Measurements from ENCODE around the gene PLA2G4A.
"Not testable (repeated sequence)": the region's sequence is repeated elsewhere in the genome, so short reads cannot be mapped to it uniquely, and the experiment has no call there.

Gene PLA2G4A

DNA sequence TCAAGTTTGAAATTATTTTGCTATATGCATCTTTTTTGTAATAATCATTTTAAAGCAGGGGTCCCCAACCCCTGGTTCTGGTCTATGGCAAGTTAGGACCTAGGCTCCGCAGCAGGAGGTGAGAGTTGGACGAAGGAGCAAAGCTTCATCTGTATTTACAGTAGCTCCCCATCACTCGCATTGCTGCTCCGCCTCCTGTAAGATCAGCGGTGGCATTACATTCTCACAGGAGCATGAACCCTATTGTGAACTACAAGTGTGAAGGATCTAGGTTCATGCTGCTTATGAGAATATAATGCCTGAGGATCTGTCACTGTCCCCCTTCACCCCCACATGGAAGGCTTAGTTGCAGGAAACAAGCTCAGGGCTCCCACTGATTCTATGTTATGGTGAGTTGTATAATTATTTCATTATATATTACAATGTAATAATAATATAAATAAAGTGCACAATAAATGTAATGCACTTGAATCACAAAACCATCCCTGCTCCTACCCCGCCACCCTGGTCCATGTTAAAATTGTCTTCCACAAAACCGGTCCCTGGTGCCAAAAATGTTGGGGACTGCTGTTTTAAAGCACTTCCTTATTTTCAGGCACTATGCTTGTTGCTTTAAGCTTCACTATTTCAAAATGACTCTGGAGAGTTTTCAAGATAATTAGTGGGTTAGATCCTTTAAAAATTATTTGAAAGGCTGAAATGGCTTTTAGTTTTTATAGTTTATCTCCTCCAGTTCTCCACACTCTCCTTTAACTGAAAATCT, 74.8 kb downstream of the PLA2G4A start:
- no peaks in the 10 kb centered on the region for H3K4me1 Mint-ChIP-seq (ENCODE audit: low read depth)
- H3K9me3 Mint-ChIP-seq = no peaks in the 10 kb centered on the region

DNA sequence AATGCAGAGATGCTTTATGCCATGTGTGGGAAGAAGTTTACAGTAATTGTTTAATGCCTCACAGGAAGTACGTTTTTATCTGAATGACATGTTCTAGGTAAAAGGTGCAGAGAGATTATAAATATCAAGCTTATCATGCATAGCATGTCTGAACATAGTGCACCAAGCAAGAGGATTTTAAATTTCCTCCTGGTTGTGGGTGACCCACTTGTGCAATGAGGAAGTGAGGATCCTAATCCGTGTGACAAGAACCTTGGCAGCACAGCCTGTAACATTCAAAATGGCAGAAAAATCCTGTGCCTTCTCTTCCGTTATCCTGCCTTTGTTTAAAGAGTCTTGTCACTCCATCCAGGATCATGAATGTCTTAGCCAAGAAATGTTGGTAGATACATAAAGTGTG, 75.6 kb downstream of the PLA2G4A start:
- Mint-ChIP-seq H3K27me3 (no peaks in the 10 kb centered on the region), H3K36me3 (ENCODE audit: low read depth) (no peaks in the 10 kb centered on the region)

More for the DNA sequence above, 74.8 kb downstream of the PLA2G4A start:
- Mint-ChIP-seq H3K27ac (no peak overlapping the region), H3K36me3 (ENCODE audit: low read depth) (no peaks in the 10 kb centered on the region), H3K27me3 (no peaks in the 10 kb centered on the region), H3K4me3 (no peak overlapping the region)

DNA sequence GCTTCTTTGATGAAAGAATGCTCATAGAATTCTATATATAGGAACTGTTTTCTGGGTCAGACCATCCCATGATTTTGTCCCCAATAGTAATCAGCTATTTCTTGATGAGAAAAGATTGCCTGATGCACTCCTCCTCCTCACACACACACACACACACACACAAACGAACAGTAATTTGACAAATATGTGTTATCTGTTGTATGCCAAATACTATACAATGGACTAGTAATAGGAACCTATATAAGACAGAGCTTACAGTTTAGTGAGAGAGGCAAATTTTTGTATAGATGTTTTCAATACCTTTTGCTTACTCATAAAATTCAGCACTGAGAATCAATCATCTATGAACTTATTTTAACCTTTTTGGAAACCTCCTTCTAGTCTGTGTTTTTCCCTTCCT, 76.8 kb downstream of the PLA2G4A start:
- Mint-ChIP-seq H3K27ac (no peak overlapping the region), H3K36me3 (ENCODE audit: low read depth) (no peaks in the 10 kb centered on the region), H3K4me3 (no peak overlapping the region), H3K9me3 (no peaks in the 10 kb centered on the region), H3K4me1 (ENCODE audit: low read depth) (no peaks in the 10 kb centered on the region), H3K27me3 (no peaks in the 10 kb centered on the region)

More for the DNA sequence above, 75.6 kb downstream of the PLA2G4A start:
- no peak overlapping the region for H3K4me3 Mint-ChIP-seq
- no peaks in the 10 kb centered on the region for H3K4me1 Mint-ChIP-seq (ENCODE audit: low read depth)
- no peak overlapping the region for H3K27ac Mint-ChIP-seq
- H3K9me3 Mint-ChIP-seq = no peaks in the 10 kb centered on the region

DNA sequence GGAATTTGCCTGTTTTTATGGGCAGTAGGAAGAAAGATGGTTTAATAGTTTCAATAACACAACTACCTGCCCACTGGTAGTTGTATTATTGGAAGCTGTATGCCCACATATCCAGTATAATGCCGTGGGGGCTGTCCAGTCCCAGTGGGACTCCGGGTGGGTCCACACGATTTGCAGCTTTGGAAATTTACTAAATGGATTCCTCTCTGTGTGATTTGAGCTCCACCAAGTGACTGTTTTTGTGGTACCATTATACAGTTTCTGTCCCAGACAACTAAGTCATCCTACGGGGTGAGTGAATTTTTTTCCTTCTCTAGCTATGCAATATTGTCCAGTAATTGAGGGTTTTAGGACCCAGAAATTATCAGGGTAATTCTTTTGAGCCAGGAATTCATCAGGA, 86.8 kb downstream of the PLA2G4A start:
- Mint-ChIP-seq H3K27me3 (no peaks in the 10 kb centered on the region), H3K36me3 (ENCODE audit: low read depth) (no peaks in the 10 kb centered on the region), H3K4me1 (ENCODE audit: low read depth) (no peaks in the 10 kb centered on the region), H3K4me3 (no peak overlapping the region), H3K27ac (no peak overlapping the region), H3K9me3 (no peaks in the 10 kb centered on the region)

DNA sequence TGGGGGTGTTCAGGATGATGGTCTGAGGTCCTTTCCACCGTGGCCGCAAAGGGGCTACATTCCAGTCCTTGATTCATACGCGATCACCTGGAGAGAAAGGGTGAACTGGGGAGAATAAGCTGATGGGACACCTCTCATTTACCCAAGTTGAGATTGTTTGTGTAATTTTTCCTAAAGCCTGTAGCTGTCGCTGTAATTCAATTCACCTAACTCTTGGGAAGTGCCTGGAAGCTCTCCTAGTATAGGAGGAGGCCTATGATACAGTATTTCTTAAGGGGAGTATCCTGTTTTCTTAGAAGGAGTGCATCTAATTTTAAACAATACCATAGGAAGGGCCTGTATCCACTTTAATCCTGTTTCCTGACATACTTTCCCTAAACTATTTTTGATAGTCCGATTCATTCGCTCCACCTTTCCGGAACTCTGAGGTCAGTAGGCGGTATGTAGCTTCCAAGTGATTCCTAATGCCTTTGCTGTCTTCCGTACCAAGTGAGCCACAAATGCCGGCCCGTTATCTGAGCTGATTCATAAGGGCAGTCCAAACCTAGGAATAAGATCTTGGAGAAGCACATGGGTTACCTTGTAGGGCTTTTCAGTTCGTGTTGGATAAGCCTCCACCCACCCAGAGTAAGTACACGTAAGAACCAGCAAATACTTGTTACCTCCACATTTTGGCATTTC, 88.5 kb downstream of the PLA2G4A start:
- H3K27me3 Mint-ChIP-seq; H3K36me3 Mint-ChIP-seq (ENCODE audit: low read depth); H3K4me3 Mint-ChIP-seq; H3K4me1 Mint-ChIP-seq (ENCODE audit: low read depth); H3K27ac Mint-ChIP-seq; H3K9me3 Mint-ChIP-seq: not testable (repeated sequence)

DNA sequence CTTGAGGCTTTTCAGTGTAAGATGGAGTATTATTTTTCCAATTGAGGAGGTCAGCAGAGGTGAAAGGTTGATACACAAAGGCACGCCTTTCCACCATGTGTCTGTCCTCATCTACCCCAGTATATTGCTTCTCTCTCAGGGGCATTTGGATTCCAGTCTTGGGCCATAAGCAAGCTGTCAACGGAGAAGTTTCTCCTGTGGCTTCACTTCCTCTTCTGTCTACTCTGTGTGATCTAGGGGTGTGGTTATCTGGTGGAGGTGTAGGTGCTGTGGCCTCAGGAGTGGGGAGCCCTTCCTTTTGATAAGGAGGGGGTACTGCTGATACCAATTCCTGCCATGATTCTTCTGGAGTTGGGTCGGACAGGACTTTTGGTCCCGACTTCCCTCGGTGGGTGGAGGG, 92.6 kb downstream of the PLA2G4A start:
- H3K9me3 Mint-ChIP-seq; H3K4me1 Mint-ChIP-seq (ENCODE audit: low read depth); H3K36me3 Mint-ChIP-seq (ENCODE audit: low read depth); H3K27me3 Mint-ChIP-seq; H3K27ac Mint-ChIP-seq; H3K4me3 Mint-ChIP-seq: not testable (repeated sequence)

DNA sequence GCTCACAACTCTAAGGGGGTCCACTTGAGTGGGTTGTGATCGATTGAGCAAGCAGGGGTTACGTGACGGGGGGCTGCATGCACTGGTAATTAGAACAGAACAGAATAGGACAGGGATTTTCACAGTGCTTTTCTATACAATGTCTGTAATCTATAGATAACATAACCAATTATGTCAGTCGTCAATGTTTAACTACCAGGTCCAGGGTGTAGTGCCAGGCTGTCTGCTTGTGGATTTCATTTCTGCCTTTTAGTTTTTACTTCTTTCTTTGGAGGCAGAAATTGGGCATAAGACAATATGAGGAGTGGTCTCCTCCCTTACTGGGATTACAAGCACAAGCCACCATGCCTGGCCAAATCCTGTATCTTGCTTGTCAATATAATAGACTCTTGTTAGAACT, 94.1 kb downstream of the PLA2G4A start:
- not testable (repeated sequence) for H3K27ac Mint-ChIP-seq; H3K36me3 Mint-ChIP-seq (ENCODE audit: low read depth); H3K27me3 Mint-ChIP-seq; H3K4me1 Mint-ChIP-seq (ENCODE audit: low read depth); H3K4me3 Mint-ChIP-seq; H3K9me3 Mint-ChIP-seq

DNA sequence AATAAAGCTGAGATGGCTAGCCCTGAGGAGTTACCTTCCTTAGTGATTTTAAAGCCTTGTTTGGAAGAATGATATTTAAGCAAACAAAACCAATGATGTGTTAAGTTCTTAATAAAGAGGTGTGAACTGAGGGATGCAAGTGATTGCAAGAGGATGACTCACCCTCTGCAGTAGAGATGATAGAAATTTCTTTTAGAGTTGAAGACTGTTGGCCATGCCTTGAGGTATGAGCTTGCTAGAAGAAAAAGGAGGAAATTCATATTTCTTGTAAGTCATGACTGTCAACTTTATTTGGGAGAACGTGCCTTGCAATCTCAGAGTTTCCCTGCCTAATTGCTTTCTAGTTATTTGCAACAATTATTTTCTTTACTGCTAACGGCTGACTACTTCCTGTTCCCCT, 94.7 kb downstream of the PLA2G4A start:
- Mint-ChIP-seq H3K4me3 (no peak overlapping the region), H3K36me3 (ENCODE audit: low read depth) (no peaks in the 10 kb centered on the region), H3K27me3 (no peaks in the 10 kb centered on the region), H3K27ac (no peak overlapping the region), H3K4me1 (ENCODE audit: low read depth) (no peaks in the 10 kb centered on the region), H3K9me3 (no peaks in the 10 kb centered on the region)

DNA sequence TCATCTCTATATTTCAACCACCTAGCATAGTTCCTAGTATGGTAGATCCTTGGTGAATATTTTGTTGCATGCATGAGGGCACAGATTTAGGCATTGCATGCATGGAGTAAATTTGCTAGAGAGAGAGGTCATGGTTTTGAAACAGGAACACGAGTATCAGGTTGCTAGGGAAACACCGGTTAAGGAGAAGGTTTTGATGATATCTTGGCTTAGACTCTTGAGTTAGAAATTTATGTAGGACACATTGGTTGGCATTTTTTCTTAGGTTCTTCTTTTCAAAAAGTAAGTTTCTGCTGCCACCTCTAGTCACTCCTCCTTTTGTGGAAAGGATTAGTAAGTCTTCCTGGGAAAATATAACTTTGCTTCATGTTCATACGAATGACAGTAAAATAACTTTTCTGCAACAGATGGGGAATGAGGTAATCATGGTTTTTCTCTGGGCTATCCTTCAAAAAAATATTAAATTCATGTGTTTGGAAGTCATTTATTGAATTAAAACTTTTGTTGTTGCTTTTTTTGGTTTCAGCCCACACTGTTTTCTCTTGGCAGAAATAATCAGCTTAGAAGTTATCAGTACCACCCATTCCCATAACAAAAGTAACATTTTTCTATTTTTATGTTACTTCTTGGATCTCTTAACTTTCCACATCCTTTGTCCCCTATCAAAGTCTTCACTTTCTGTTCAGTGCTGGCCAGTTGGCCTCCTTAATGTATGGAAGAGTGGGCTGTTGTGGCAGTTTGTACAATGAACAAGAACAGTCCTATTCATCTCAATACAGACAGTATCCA, 97.3 kb downstream of the PLA2G4A start:
- no peak overlapping the region for H3K27ac Mint-ChIP-seq
- H3K4me3 Mint-ChIP-seq = no peak overlapping the region
- H3K9me3 Mint-ChIP-seq = no peaks in the 10 kb centered on the region
- no peaks in the 10 kb centered on the region for H3K36me3 Mint-ChIP-seq (ENCODE audit: low read depth)
- H3K4me1 Mint-ChIP-seq (ENCODE audit: low read depth) = no peaks in the 10 kb centered on the region
- H3K27me3 Mint-ChIP-seq = no peaks in the 10 kb centered on the region

DNA sequence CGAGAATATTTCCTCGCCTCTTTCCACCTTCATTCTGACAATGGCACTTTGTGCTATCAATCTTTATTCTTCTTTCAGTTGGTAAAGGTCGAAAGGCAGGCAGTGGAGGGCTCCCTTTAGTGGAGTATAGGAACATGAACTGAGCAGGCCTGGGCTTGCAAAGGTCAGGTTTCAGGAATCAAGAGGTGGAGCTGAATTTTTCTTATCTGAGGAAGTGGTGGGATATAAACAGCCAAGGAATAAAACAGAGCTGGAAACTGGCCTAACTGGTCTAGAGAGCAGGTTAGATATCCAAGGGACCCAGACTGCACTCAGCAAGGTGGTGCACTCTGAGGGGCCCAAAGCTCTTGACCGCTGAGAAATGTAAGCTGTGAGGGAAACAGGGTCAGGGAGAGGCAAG, 99.1 kb downstream of the PLA2G4A start:
- Mint-ChIP-seq H3K4me3 (no peak overlapping the region), H3K27ac (no peak overlapping the region), H3K9me3 (no peaks in the 10 kb centered on the region), H3K4me1 (ENCODE audit: low read depth) (no peaks in the 10 kb centered on the region), H3K27me3 (no peaks in the 10 kb centered on the region), H3K36me3 (ENCODE audit: low read depth) (no peaks in the 10 kb centered on the region)

DNA sequence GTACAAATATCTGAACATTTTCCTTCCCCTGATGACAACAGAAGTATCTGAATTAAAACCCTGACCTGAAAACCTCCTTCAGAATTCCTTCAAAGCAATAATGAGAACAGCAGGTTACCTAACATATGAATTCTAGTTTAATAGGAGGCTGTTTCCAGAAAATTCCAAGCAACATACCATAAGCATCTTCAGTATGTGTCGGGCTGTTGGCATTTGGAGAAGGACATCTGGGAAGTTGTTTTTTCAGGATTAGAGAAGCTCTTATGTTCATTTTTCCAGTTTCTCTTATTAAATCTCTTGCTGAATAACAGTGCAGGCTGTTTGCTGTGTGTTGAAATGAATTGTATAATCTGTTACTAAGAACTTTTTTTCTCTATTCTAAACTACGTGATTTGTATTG, 101.5 kb downstream of the PLA2G4A start:
- H3K4me1 Mint-ChIP-seq (ENCODE audit: low read depth) = no peaks in the 10 kb centered on the region
- no peaks in the 10 kb centered on the region for H3K36me3 Mint-ChIP-seq (ENCODE audit: low read depth)
- no peak overlapping the region for H3K4me3 Mint-ChIP-seq
- H3K9me3 Mint-ChIP-seq = no peaks in the 10 kb centered on the region
- no peak overlapping the region for H3K27ac Mint-ChIP-seq
- H3K27me3 Mint-ChIP-seq = no peaks in the 10 kb centered on the region

DNA sequence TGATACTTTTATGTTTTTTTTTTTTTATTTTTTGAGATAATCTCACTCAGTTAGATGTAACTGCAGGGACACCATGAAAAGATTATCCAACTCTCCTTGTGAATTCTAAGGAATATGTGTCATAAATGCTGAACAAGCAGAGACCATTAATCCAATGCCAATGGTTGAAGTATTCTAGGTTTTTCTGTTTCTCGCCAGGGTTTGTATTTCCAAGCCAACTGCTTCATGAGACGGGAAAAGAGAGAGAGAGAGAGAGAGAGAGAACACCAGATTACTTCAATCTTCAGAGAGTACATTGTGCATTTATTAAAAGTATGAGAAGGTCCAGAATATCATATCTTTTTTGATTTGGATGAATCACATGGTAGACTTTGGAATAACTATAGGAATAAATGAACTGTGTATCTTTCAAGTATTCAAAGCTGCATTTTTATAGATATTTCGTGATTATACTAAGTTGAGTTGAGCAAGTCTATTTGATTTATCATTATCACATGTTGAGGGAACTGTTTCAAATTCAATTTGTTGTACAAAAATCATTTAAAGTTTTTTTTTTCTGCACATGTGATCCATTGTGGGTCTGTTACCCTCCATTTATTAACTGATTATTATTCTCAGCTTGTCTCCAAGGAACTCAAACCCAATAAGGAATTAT, 108.4 kb downstream of the PLA2G4A start:
- Mint-ChIP-seq H3K27ac (no peak overlapping the region), H3K4me1 (ENCODE audit: low read depth) (no peaks in the 10 kb centered on the region), H3K36me3 (ENCODE audit: low read depth) (no peaks in the 10 kb centered on the region), H3K4me3 (no peak overlapping the region), H3K9me3 (no peaks in the 10 kb centered on the region), H3K27me3 (no peaks in the 10 kb centered on the region)

DNA sequence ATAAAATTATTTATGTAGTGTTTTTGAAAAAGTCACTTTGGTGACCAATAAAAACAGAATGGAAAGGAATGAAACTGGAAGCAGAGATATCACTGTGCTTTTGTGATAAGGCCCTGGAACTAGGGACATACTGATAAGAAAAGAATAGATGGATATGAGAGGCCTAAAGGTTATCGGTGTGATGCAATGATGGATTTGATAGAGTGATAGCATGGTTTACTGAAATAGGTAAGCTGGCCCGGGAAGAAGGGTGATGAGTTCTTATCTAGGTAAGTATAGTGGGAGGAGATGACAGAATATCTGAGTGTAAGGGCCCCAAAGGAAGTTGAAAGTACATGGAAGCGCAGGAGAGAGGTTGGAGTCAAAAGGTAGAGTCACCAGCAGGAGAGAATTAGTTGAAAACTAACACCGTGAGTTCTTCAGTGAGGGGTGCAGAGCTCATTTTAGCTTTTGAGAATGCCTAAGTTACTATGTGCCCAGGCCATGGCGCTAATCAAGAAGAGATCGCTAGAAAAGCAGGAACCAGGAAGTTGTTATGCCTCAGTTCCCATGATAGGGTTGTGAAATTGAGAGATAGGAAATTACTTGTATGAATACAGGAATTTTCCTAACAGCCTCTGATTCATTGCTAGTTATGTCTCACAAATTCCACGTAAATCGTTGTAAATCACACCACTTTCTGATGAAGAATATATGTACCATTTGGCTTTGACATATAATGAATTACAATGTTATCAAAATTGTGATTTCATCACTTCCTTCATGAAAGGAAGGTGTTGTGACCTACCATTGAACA, 115.3 kb downstream of the PLA2G4A start:
- no peaks in the 10 kb centered on the region for H3K4me1 Mint-ChIP-seq (ENCODE audit: low read depth)
- H3K27ac Mint-ChIP-seq = no peak overlapping the region
- H3K9me3 Mint-ChIP-seq = no peaks in the 10 kb centered on the region
- no peaks in the 10 kb centered on the region for H3K36me3 Mint-ChIP-seq (ENCODE audit: low read depth)
- no peaks in the 10 kb centered on the region for H3K27me3 Mint-ChIP-seq
- no peak overlapping the region for H3K4me3 Mint-ChIP-seq

DNA sequence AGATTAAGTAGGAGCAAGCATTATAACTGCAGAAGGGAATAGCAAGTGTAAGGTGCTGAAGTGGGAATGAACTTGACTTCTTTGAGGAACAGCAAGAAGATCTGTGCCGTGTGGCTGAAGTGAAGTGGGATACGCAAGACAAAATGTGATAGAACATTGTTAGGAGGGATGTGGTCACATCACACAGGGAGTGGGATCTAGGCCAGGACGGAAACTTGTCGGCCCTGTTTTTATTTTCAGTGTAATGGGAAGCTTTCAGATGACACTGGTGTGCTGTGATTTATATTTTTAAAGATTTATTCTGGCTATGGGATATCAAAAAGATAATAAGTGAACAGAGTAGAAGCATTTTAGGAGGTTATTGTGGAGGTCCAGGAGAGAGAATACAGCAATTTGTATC, 116.4 kb downstream of the PLA2G4A start:
- Mint-ChIP-seq H3K36me3 (ENCODE audit: low read depth) (no peaks in the 10 kb centered on the region), H3K4me3 (no peak overlapping the region), H3K4me1 (ENCODE audit: low read depth) (no peaks in the 10 kb centered on the region), H3K27ac (no peak overlapping the region), H3K27me3 (no peaks in the 10 kb centered on the region), H3K9me3 (no peaks in the 10 kb centered on the region)

Measured in stimulated activated naive CD8-positive, alpha-beta T cell treated with anti-CD3 and anti-CD28 coated beads, Interleukin-15, Interleukin-2, amounts not matched to agents 100 ng/mL and 50 ng/mL, for 24 hours (primary cell).